Heart left ventricle (tissue), 16 donors: ENCODE measurements around the gene NPPB. TPM values are rescaled to one million over a fixed set of nuclear protein-coding genes. Genes with fewer than 3 reads are reported as not detected.

Source experiments
- ATAC-seq, 4 donors: fragments of 200-7000 bp; cut with Tn5 transposase; one replicate each; pipeline ENCODE4 v1.9.1; 2020 to 2022; ENCODE audit warnings: moderate library complexity in 4 of 4, mild to moderate bottlenecking in 3 of 4, moderate number of reproducible peaks in 1 of 4
- DNase-seq, 5 donors: peaks; one replicate each; pipeline ENCODE4 v3.0.0-alpha.2; 2020
- H3K27ac ChIP-seq, 12 donors: fragments of 200-600 bp; sonication (generic) in 4 of 12; one replicate each; pipeline versions ENCODE4 v1.5.0 to v1.8.0; 2016 to 2022; ENCODE audit warnings: mild to moderate bottlenecking in 2 of 12
- H3K27me3 ChIP-seq, 9 donors: fragments of 200-600 bp; sonication (generic) in 2 of 9; one replicate each; pipeline versions ENCODE4 v1.5.1 to v1.8.0; 2016 to 2022; ENCODE audit warnings: mild to moderate bottlenecking in 3 of 9
- H3K36me3 ChIP-seq, 9 donors: fragments of 200-600 bp; sonication (generic) in 2 of 9; one replicate each; pipeline versions ENCODE4 v1.5.0 to v1.8.0; 2018 to 2022; ENCODE audit warnings: mild to moderate bottlenecking in 2 of 9
- H3K4me1 ChIP-seq, 12 donors: fragments of 200-600 bp; sonication (generic) in 4 of 12; one replicate each; pipeline versions ENCODE4 v1.5.0 to v1.8.0; 2016 to 2022; ENCODE audit warnings: mild to moderate bottlenecking in 3 of 12
- H3K4me3 ChIP-seq, 12 donors: fragments of 200-600 bp; sonication (generic) in 4 of 12; one replicate each; pipeline versions ENCODE4 v1.5.0 to v1.8.0; 2017 to 2022; ENCODE audit warnings: mild to moderate bottlenecking in 9 of 12, moderate library complexity in 4 of 12
- H3K9me3 ChIP-seq, 12 donors: fragments of 200-600 bp; sonication (generic) in 4 of 12; one replicate each; pipeline versions ENCODE4 v1.5.0 to v1.8.0; 2016 to 2022; ENCODE audit warnings: mild to moderate bottlenecking in 1 of 12
- CTCF ChIP-seq, 12 donors: fragments of 200-600 bp; sonication (generic) in 4 of 12; IDR thresholded peaks; one replicate each; pipeline versions ENCODE4 v1.5.0 to v1.8.0; 2018 to 2022; ENCODE audit warnings: antibody characterized with exemption in 12 of 12, mild to moderate bottlenecking in 5 of 12
- POLR2A ChIP-seq, 2 donors: fragments of 450-650 bp; IDR thresholded peaks; one replicate each; pipeline ENCODE4 v1.6.1; 2017; ENCODE audit warnings: antibody characterized with exemption in 2 of 2, mild to moderate bottlenecking in 2 of 2, moderate library complexity in 2 of 2
- WGBS, 4 donors: extraction: QIAGEN DNeasy Blood & Tissue Kit in 2 of 4; methylation state at CpG; one replicate each; pipeline versions ENCODE4 v1.1.5 to v1.1.7; 2013 to 2018; 5-methylcytosine and 5-hydroxymethylcytosine counted together
- intact Hi-C, 10 donors: fragments of 100-400 bp; cut with DNase I; formaldehyde crosslinking; loops; one replicate each; pipeline versions ENCODE4 v1.11.1 to v1.14.2; 2022
- polyA plus RNA-seq, 2 donors: library from polyadenylated mRNA; stranded (reverse); fragments of 200-250 nt; gene quantifications; one replicate each; pipeline ENCODE4 v1.2.3, GENCODE V29; 2013
- total RNA-seq, 9 donors: library from RNA; depleted of rRNA in 2 of 9; stranded (reverse); fragments of >200 nt in 2 of 9; fragmentation: NEBNext Ultra II Directional in 3 of 9; extraction: Animal tissue kit (Norgen Biotek cat#: 25700) in 3 of 9; gene quantifications; one replicate each; pipeline versions ENCODE4 v1.1.0 to v1.2.4, GENCODE V29; 2016 to 2023
- donor health status: ischemic (EF 13 %, LVEDD 7.1; RV severe dilation, severe dysfunction).
- donor health status: healthy with polysubstance abuse.
- donor health status: DM: no; HTN: yes; CAD: no.
- donor health status: DM: no; HTN: no; CAD: no.
- donor health status: ischemic (EF 25% LVEDD 6.9; RV normal size, moderate dysfunction).
- donor health status: ischemic (EF 25% LVEDD 5.7; RV mildly dilated, moderate dysfunction).
- donor health status: healthy.
- donor health status: DM: yes; HTN: yes; CAD: no.
- donor health status: ischemic (EF 35%, LVEDD 5.7; RV mildly dilated, moderate dysfunction).
- donor health status: nonischemic (EF 11% LVEDD 7.7; RV severe dilation, severe dysfunction).
- donor health status: DM: yes; HTN: yes; CAD: no.
- donor health status: PGD.
- donor health status: ischemic (EF 29% LVEDD 5.4; RV normal size, mild dysfunction).
- donor health status: nonischemic (EF 23%, LVEDD 6.1; RV moderate dilation, normal function).

The NPPB gene
- total and polyA plus RNA-seq, 11 donors: 14.4 to 7,924 (median 252) TPM

- ATAC-seq (peak; percentile 83 to 89 (median 84)), DNase-seq (peak; percentile 78 to 94 (median 84))
- 37 to 60% (median 44%) methylated on average over 13 to 19 of the region's 19 CpGs for WGBS, 4 donors
- H3K9me3 ChIP-seq: no peaks in the 10 kb centered on the region
- intact Hi-C loops: no loop called here
- H3K36me3 ChIP-seq: no peaks in the 10 kb centered on the region
- H3K4me3 ChIP-seq: no peak overlapping the region
- H3K27me3 ChIP-seq: no peaks in the 10 kb centered on the region
- H3K27ac ChIP-seq: peak overlapping the region; percentile 62 to 97 (median 82)
- TF ChIP-seq CTCF (IDR thresholded peaks at IDR 0.05): no peak
- no peak for TF ChIP-seq POLR2A (IDR thresholded peaks at IDR 0.05)
- peaks cover 14 to 53% (median 32%) of the 10 kb centered on the region in 12 donors for H3K4me1 ChIP-seq
Observed at GRCh38 chr1:11886986-11887665, 28.4 kb upstream of the NPPB start.

- peak overlapping the region; percentile 62 to 97 (median 82) for H3K27ac ChIP-seq
- intact Hi-C loops: no loop called here
- TF ChIP-seq CTCF (IDR thresholded peaks at IDR 0.05) (no peak), POLR2A (IDR thresholded peaks at IDR 0.05) (no peak)
- WGBS, 4 donors: 44 to 57% (median 46%) methylated on average over 5 to 6 of the region's 6 CpGs
- H3K9me3 ChIP-seq: no peaks in the 10 kb centered on the region
- no peaks in the 10 kb centered on the region for H3K27me3 ChIP-seq
- H3K4me1 ChIP-seq: peaks cover 16 to 65% (median 44%) of the 10 kb centered on the region in 12 donors
- ATAC-seq (peak; percentile 14 to 48 (median 35)), DNase-seq (peak in 4 of 5 donors; percentile 50 to 86 (median 69))
- no peak overlapping the region for H3K4me3 ChIP-seq
- no peaks in the 10 kb centered on the region for H3K36me3 ChIP-seq
Observed at GRCh38 chr1:11885916-11886315, 27.2 kb upstream of the NPPB start.

GRCh38 chr1:11882814-11883538, 24.2 kb upstream of the NPPB start:
- peaks cover 27 to 84% (median 65%) of the 10 kb centered on the region in 12 donors for H3K4me1 ChIP-seq
- H3K36me3 ChIP-seq: no peaks in the 10 kb centered on the region
- DNase-seq: peak; percentile 88 to 96 (median 89)
- ATAC-seq: peak; percentile 70 to 79 (median 76)
- no peak overlapping the region for H3K4me3 ChIP-seq
- H3K9me3 ChIP-seq: no peaks in the 10 kb centered on the region
- intact Hi-C loops: no loop called here
- WGBS, 4 donors: 19 to 31% (median 27%) methylated on average over 8 to 13 of the region's 13 CpGs
- H3K27me3 ChIP-seq: no peaks in the 10 kb centered on the region
- H3K27ac ChIP-seq: peak overlapping the region; percentile 41 to 94 (median 83)
- TF ChIP-seq CTCF (IDR thresholded peaks at IDR 0.05) (no peak), POLR2A (IDR thresholded peaks at IDR 0.05) (peak in 1 of 2 donors; percentile 24)

DNA sequence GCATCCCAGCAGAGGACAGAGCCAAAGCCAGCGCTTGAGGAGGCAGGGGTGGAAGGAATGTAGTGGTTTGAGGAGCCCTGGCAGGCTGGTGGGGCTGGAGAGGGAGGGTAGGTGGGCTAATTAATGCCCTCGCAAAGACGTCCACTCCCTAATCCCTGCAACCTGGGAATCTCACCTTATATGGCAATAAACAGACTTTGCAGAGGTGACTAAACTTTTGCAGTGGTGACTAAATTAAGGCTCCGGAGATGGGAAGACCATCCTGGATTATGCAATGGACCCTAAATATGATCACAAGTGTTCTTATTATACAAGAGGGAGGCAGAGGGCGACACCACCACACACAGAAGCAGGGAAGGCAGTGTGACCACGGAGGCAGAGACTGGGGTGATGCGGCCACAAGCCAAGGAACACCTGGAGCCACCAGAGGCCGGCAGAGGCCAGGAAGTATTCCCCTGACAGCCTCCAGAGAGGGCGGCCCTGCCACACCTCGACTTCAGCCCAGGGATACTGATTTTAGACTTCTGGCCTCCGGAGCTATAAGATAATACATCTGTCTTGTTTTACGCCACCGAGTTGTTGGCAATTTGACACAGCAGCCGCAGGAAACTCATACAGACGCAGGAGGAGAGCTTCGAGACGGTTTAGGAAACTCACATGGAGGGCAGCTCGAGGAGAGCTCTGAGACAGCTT, 23.1 kb upstream of the NPPB start:
- intact Hi-C loops: no loop called here
- Histone ChIP-seq H3K4me3 (no peak overlapping the region), H3K27me3 (no peaks in the 10 kb centered on the region), H3K36me3 (no peaks in the 10 kb centered on the region), H3K9me3 (no peaks in the 10 kb centered on the region), H3K4me1 (peaks cover 27 to 82% (median 59%) of the 10 kb centered on the region in 12 donors), H3K27ac (peak overlapping the region; percentile 49 to 94 (median 84))
- ATAC-seq (no peak), DNase-seq (no peak)
- WGBS, 4 donors: 68 to 79% (median 72%) methylated on average over 18 of the region's 18 CpGs
- TF ChIP-seq CTCF (IDR thresholded peaks at IDR 0.05): no peak
- no peak for TF ChIP-seq POLR2A (IDR thresholded peaks at IDR 0.05)
